Natural killer cell (primary cell): ENCODE data around the gene SFRP5. TPM values are rescaled to one million over a fixed set of nuclear protein-coding genes. Genes with fewer than 3 reads are reported as not detected.

Experiments used
- ATAC-seq, 3 donors: fragments of 150-1000 bp in 2 of 3; fragments of 200-7000 bp in 1 of 3; cut with Tn5 transposase; 1 replicate in 1 of 3; 2 replicates in 2 of 3; pipeline ENCODE4 v1.10.0; 2021; ENCODE audit warnings: mild to moderate bottlenecking in 2 of 3, moderate library complexity in 2 of 3
- DNase-seq, 2 donors: peaks; one replicate each; pipeline versions ENCODE4 v3.0.0 to v3.0.0-alpha.2; 2013 to 2021; ENCODE audit warnings: mixed read lengths in 1 of 2
- H3K27ac ChIP-seq: one replicate; pipeline ENCODE4 v1.5.1; 2013; ENCODE audit warnings: mild to moderate bottlenecking, low read length
- H3K27me3 ChIP-seq: one replicate; pipeline ENCODE4 v1.6.1; 2013; ENCODE audit warnings: low read length; ENCODE audit not compliant: control insufficient read depth, insufficient read depth
- H3K36me3 ChIP-seq: one replicate; pipeline ENCODE4 v1.6.1; 2013; ENCODE audit warnings: low read length; ENCODE audit not compliant: control insufficient read depth, insufficient read depth
- H3K4me1 ChIP-seq: one replicate; pipeline ENCODE4 v1.6.1; 2013; ENCODE audit warnings: low read length; ENCODE audit not compliant: control insufficient read depth, insufficient read depth
- H3K4me3 ChIP-seq: one replicate; pipeline ENCODE4 v1.5.1; 2013; ENCODE audit warnings: low read length
- H3K9me3 ChIP-seq: one replicate; pipeline ENCODE4 v1.6.1; 2013; ENCODE audit warnings: low read length; ENCODE audit not compliant: control insufficient read depth, insufficient read depth
- H3K27ac Mint-ChIP-seq, 2 donors: one replicate each; pipeline ENCODE4 v1.8.0; 2022; ENCODE audit warnings: mild to moderate bottlenecking in 2 of 2, mixed read lengths in 2 of 2, moderate library complexity in 1 of 2
- H3K27me3 Mint-ChIP-seq, 2 donors: one replicate each; pipeline ENCODE4 v1.8.0; 2022; ENCODE audit warnings: low read depth in 2 of 2, mixed read lengths in 2 of 2
- H3K36me3 Mint-ChIP-seq: one replicate; pipeline ENCODE4 v1.8.0; 2022; ENCODE audit warnings: mixed read lengths
- H3K4me1 Mint-ChIP-seq, 2 donors: one replicate each; pipeline ENCODE4 v1.8.0; 2022; ENCODE audit warnings: mixed read lengths in 2 of 2
- H3K4me3 Mint-ChIP-seq: one replicate; pipeline ENCODE4 v1.8.0; 2022; ENCODE audit warnings: mild to moderate bottlenecking, moderate library complexity, mixed read lengths
- H3K9me3 Mint-ChIP-seq, 2 donors: one replicate each; pipeline ENCODE4 v1.8.0; 2022; ENCODE audit warnings: mixed read lengths in 2 of 2
- CTCF ChIP-seq: fragments of 200-600 bp; IDR thresholded peaks from one replicate; pipeline ENCODE4 v1.8.0; 2022; ENCODE audit warnings: antibody characterized with exemption
- WGBS: methylation state at CpG from one replicate; pipeline ENCODE4 v1.1.7; 2013; ENCODE audit warnings: missing lambda C conversion rate; ENCODE audit not compliant: insufficient coverage; 5-methylcytosine and 5-hydroxymethylcytosine counted together
- intact Hi-C: fragments of 100-400 bp; cut with micrococcal nuclease; formaldehyde crosslinking; loops from one replicate; pipeline ENCODE4 v1.14.2; 2022
- total RNA-seq, 4 donors: library from RNA; stranded (reverse); fragments of 120-200 nt in 1 of 4; gene quantifications; one replicate each; pipeline versions ENCODE4 v1.2.3 to v1.2.4, GENCODE V29; 2013 to 2022

SFRP5 gene
- total RNA-seq, 3 donors from 2014 or later (not counting 1 experiment from before 2014, with no cell fraction given): not detected

DNA sequence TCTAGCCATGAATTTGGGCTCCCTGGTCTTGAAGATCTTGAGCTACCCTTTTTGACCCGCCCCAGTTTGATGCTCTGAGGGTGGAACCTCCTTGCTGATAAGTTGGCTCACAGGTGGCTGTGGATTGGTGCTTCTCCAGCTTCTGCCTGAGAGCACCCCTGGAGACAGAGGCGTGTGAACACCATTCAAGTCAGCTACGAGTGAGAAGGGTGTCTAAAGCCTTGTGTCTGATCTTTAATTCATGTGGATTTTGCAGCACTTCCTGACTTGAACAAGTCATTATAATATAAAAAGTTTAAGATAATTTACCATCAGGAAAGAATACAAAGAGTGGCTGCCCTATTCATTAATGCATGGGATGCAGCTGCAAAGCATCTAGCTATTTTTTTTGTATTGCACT lies 40.2 kb upstream of the SFRP5 start:
- no peaks in the 10 kb centered on the region for H3K36me3 ChIP-seq
- Mint-ChIP-seq H3K4me1 (no peaks in the 10 kb centered on the region), H3K27me3 (peaks cover 0 to 6% of the 10 kb centered on the region in 2 donors), H3K9me3 (no peaks in the 10 kb centered on the region), H3K36me3 (no peaks in the 10 kb centered on the region), H3K4me3 (no peak overlapping the region), H3K27ac (no peak overlapping the region)
- no peak overlapping the region for H3K4me3 ChIP-seq
- H3K9me3 ChIP-seq: no peaks in the 10 kb centered on the region
- intact Hi-C loops: no loop called here
- TF ChIP-seq CTCF: no peak
- WGBS: 51% methylated on average over 3 of the region's 3 CpGs
- no peaks in the 10 kb centered on the region for H3K4me1 ChIP-seq
- no peak for ATAC-seq
- H3K27ac ChIP-seq: no peak overlapping the region
- H3K27me3 ChIP-seq: no peaks in the 10 kb centered on the region
- no peak for DNase-seq

GRCh38 chr10:97810446-97810845 lies 38.6 kb upstream of the SFRP5 start:
- H3K36me3 Mint-ChIP-seq: no peaks in the 10 kb centered on the region

DNA sequence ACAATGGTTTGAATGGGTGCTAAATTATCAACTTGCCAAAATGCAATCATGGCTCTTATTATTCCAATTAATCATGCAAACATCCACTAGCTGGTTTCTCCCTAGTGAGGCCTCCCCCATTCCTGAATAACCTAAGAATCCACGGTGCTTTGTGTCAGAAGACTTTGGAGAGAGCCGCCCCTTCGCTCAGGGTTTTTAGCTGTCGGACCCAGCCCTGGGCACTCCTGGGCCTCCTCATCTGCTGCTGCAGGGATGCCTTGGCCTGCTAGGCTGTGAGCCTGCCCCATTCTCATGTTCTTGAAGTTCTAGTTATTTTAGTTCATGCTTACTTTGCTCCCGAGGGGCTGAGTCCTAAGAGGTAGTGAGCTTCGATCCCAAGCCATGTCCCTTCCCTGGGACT lies 34.1 kb upstream of the SFRP5 start:
- no peak for TF ChIP-seq CTCF
- Mint-ChIP-seq H3K9me3 (no peaks in the 10 kb centered on the region), H3K4me1 (no peaks in the 10 kb centered on the region), H3K27me3 (peaks cover 0 to 7% of the 10 kb centered on the region in 2 donors), H3K36me3 (no peaks in the 10 kb centered on the region), H3K4me3 (no peak overlapping the region), H3K27ac (no peak overlapping the region)
- Histone ChIP-seq H3K27ac (no peak overlapping the region), H3K4me1 (no peaks in the 10 kb centered on the region), H3K4me3 (no peak overlapping the region), H3K27me3 (no peaks in the 10 kb centered on the region), H3K9me3 (no peaks in the 10 kb centered on the region), H3K36me3 (no peaks in the 10 kb centered on the region)
- DNase-seq: no peak
- intact Hi-C loops: no loop called here
- ATAC-seq: no peak
- WGBS: 88% methylated on average over 6 of the region's 6 CpGs

More at GRCh38 chr10:97810446-97810845, 38.6 kb upstream of the SFRP5 start:
- H3K36me3 ChIP-seq: no peaks in the 10 kb centered on the region
- DNase-seq (no peak), ATAC-seq (no peak)
- no peaks in the 10 kb centered on the region for H3K27me3 ChIP-seq
- no peak overlapping the region for H3K4me3 Mint-ChIP-seq
- no peak overlapping the region for H3K27ac ChIP-seq
- no peaks in the 10 kb centered on the region for H3K4me1 Mint-ChIP-seq
- no peaks in the 10 kb centered on the region for H3K9me3 Mint-ChIP-seq
- no peaks in the 10 kb centered on the region for H3K4me1 ChIP-seq
- no peak overlapping the region for H3K27ac Mint-ChIP-seq
- TF ChIP-seq CTCF: no peak
- WGBS: 75% methylated on average over 7 of the region's 7 CpGs
- peaks cover 0 to 6% of the 10 kb centered on the region in 2 donors for H3K27me3 Mint-ChIP-seq
- no peak overlapping the region for H3K4me3 ChIP-seq
- intact Hi-C loops: no loop called here
- no peaks in the 10 kb centered on the region for H3K9me3 ChIP-seq

GRCh38 chr10:97805096-97805884 lies 33.5 kb upstream of the SFRP5 start:
- no peak overlapping the region for H3K27ac Mint-ChIP-seq
- no peaks in the 10 kb centered on the region for H3K27me3 ChIP-seq
- no peak overlapping the region for H3K4me3 Mint-ChIP-seq

More at GRCh38 chr10:97805096-97805884, 33.5 kb upstream of the SFRP5 start:
- DNase-seq (no peak), ATAC-seq (no peak)
- no peak for TF ChIP-seq CTCF
- H3K9me3 ChIP-seq: no peaks in the 10 kb centered on the region
- no peaks in the 10 kb centered on the region for H3K36me3 ChIP-seq
- no peaks in the 10 kb centered on the region for H3K36me3 Mint-ChIP-seq
- no peaks in the 10 kb centered on the region for H3K9me3 Mint-ChIP-seq
- no peak overlapping the region for H3K4me3 ChIP-seq
- no peaks in the 10 kb centered on the region for H3K4me1 ChIP-seq
- H3K27me3 Mint-ChIP-seq: peaks cover 0 to 5% of the 10 kb centered on the region in 2 donors
- no peaks in the 10 kb centered on the region for H3K4me1 Mint-ChIP-seq
- intact Hi-C loops: no loop called here
- H3K27ac ChIP-seq: no peak overlapping the region
- 86% methylated on average over 11 of the region's 12 CpGs for WGBS
